ENCODE data around the gene ZFYVE28. TPM values are rescaled to one million over a fixed set of nuclear protein-coding genes. Genes with fewer than 3 reads are reported as not detected.
A peak's percentile ranks its signal among the peaks of the same experiment; 100 is the strongest.

Gene ZFYVE28
- total RNA-seq, 6 experiments from 2014 or later: 2.5 to 9.6 (median 4.8) TPM

DNA sequence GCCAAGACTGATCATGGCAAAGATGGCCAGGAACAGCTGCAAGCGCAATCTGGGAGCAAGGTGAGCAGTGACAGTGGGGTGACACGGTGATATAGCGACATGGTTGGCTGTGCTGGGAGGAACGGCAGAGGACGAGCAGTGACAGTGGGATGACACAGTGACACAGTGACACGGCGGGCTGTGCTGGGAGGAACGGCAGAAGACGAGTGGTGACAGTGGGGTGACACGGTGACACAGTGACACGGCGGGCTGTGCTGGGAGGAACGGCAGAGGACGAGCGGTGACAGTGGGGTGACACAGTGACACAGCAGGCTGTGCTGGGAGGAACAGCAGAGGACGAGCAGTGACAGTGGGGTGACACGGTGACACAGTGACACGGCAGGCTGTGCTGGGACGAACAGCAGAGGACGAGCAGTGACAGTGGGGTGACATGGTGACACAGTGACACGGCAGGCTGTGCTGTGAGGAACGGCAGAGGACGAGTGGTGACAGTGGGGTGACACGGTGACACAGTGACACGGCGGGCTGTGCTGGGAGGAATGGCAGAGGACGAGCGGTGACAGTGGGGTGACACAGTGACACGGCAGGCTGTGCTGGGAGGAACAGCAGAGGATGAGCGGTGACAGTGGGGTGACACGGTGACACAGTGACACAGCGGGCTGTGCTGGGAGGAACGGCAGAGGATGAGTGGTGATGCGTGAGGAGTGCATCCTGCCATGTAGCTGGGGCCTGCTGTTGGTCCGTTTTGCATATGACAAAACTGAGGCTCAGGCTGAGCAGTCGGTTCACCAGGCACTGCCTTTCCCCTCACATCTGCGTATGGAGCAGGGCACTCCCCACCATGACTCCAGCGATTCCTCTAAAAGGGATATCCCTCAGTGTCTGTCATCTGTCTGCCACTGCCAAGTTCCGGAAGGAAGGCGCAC is 120.6 kb downstream of the ZFYVE28 start:
- Histone ChIP-seq H3K27me3 (no peaks in the 10 kb centered on the region), H3K9me3 (no peaks in the 10 kb centered on the region), H3K4me3 (no peak overlapping the region), H3K36me3 (no peaks in the 10 kb centered on the region), H3K4me1 (no peaks in the 10 kb centered on the region), H3K27ac (no peak overlapping the region)
- DNase-seq: peak in 1 of 3 donors; percentile 18
- WGBS (ENCODE audit: insufficient coverage, low coverage, low lambda C conversion rate, missing lambda C conversion rate): 88% methylated on average over 29 of the region's 40 CpGs
- TF ChIP-seq, protein P1, sequence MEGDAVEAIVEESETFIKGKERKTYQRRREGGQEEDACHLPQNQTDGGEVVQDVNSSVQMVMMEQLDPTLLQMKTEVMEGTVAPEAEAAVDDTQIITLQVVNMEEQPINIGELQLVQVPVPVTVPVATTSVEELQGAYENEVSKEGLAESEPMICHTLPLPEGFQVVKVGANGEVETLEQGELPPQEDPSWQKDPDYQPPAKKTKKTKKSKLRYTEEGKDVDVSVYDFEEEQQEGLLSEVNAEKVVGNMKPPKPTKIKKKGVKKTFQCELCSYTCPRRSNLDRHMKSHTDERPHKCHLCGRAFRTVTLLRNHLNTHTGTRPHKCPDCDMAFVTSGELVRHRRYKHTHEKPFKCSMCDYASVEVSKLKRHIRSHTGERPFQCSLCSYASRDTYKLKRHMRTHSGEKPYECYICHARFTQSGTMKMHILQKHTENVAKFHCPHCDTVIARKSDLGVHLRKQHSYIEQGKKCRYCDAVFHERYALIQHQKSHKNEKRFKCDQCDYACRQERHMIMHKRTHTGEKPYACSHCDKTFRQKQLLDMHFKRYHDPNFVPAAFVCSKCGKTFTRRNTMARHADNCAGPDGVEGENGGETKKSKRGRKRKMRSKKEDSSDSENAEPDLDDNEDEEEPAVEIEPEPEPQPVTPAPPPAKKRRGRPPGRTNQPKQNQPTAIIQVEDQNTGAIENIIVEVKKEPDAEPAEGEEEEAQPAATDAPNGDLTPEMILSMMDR (IDR thresholded peaks at IDR 0.05): no peak
- TF ChIP-seq POLR2A (IDR thresholded peaks at IDR 0.05): no peak
- ATAC-seq: no peak
- intact Hi-C loops (cut with DNase I): no loop called here

DNA sequence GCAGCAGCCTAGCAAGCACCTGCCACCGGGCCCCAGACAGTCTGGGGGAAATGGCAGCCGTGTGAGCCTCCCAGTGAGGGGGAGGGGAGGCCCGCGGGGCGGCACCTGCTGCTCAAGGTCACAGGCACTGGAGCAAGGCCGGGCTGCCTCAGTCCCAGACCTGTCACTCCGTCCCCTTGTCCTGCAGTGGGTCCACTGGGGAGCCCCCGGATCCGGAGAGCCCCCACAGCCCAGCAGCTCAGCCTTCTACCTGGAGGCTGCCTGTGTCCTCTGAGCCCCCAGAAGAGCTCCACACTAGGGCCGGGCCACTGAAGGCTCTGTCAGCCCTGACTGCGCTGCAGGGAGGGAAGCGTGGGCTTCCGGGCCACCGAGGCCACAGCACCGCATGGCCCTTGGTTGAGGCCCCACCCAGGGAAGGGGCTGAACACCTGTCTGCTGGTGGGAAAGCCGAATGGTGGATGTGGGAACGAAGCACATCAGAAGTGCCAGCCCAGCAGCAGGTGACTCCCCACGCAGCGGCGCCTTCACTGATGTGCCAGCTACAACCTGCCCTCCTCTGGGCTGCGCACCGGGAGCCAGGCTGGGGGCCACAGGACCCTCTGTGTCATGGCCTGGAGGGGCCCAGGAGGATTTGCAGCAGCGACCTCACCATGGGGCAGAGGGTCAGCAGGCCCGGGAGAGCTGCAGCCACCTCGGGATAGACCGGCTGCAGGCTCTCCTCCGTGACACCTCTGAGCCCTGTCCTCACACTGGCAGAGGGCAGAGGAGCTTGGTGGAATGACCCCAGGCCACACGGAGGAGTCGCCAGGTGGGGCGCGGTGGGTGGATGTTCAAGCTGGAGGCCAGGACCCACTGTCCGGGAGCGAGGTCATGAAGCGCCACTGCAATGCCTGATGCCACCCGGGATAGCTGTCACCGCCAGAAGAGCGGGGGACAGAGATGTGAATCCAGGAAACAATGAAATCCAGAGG is 121.5 kb downstream of the ZFYVE28 start:
- H3K4me1 ChIP-seq: no peaks in the 10 kb centered on the region
- no peaks in the 10 kb centered on the region for H3K9me3 ChIP-seq
- no peaks in the 10 kb centered on the region for H3K27me3 ChIP-seq
- intact Hi-C loops (cut with DNase I): no loop called here
- WGBS (ENCODE audit: insufficient coverage, low coverage, low lambda C conversion rate, missing lambda C conversion rate): no CpG with 5 or more reads among the region's 37 CpGs
- H3K36me3 ChIP-seq: no peaks in the 10 kb centered on the region
- no peak overlapping the region for H3K27ac ChIP-seq
- no peak for TF ChIP-seq POLR2A (IDR thresholded peaks at IDR 0.05)
- TF ChIP-seq, protein P1 (IDR thresholded peaks at IDR 0.05): no peak
- H3K4me3 ChIP-seq: no peak overlapping the region
- ATAC-seq (peak in 1 of 4 donors; percentile 9), DNase-seq (peak in 1 of 3 donors; percentile 36)

DNA sequence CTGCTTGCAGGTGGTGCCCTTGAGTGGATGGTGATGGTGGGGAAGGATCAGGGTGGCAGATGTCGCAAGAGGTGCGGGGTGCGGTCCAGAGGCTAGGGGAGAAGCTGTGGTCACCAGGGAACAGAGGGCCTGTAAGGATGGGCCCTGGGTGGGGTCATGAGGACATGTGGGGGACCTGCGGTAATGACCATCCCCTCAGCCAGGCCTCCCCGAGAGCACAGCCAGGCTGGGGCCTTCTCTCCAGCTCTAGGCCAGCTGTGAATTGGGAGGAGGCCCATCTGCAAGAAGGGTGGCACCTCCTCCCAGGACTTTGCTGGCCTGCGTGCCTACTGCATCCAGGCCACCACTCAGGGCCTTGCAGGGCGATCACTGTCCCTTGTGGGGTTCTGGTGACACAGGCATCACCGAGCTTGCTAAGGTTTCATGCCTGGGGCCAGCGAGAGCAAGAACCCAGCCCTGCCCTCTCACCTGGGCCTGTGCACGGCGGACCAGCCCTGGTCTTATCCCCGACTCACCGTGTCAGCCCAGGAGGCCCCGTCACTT is 122.5 kb downstream of the ZFYVE28 start:
- no peaks in the 10 kb centered on the region for H3K27me3 ChIP-seq
- ATAC-seq (no peak), DNase-seq (peak in 1 of 3 donors; percentile 40)
- 67% methylated on average over 1 of the region's 14 CpGs for WGBS (ENCODE audit: insufficient coverage, low coverage, low lambda C conversion rate, missing lambda C conversion rate)
- intact Hi-C loops (cut with DNase I): no loop called here
- H3K36me3 ChIP-seq: no peaks in the 10 kb centered on the region
- H3K27ac ChIP-seq: no peak overlapping the region
- no peak overlapping the region for H3K4me3 ChIP-seq
- TF ChIP-seq, protein P1 (IDR thresholded peaks at IDR 0.05): no peak
- no peak for TF ChIP-seq POLR2A (IDR thresholded peaks at IDR 0.05)
- H3K9me3 ChIP-seq: no peaks in the 10 kb centered on the region
- H3K4me1 ChIP-seq: no peaks in the 10 kb centered on the region

DNA sequence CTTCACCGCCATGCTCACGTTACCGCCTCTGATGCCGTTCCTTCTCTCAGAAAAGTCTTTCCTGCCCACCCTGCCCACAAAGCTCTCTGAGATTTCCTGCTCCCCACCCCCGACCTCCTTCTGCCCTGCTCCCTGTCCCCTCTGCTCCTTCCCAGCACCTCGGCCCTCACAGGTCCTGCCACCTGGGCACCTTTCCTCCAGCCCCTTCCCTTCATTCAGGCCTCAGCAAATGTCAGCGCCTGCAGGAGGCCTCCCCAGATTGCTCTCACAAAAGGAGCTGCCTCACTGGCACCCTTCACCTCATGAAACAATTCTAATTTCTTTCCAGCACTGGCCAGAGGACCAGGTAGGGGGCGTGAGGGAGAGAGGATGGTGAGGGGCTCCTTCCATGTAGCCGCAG is 122.9 kb downstream of the ZFYVE28 start:
- Histone ChIP-seq H3K27me3 (no peaks in the 10 kb centered on the region), H3K27ac (no peak overlapping the region), H3K9me3 (no peaks in the 10 kb centered on the region), H3K4me3 (no peak overlapping the region), H3K4me1 (no peaks in the 10 kb centered on the region), H3K36me3 (no peaks in the 10 kb centered on the region)
- TF ChIP-seq, protein P1 (IDR thresholded peaks at IDR 0.05): no peak
- TF ChIP-seq POLR2A (IDR thresholded peaks at IDR 0.05): no peak
- WGBS (ENCODE audit: insufficient coverage, low coverage, low lambda C conversion rate, missing lambda C conversion rate): 83% methylated on average over 8 of the region's 9 CpGs
- DNase-seq (no peak), ATAC-seq (no peak)
- intact Hi-C loops (cut with DNase I): no loop called here
